HepG2 (cell line): ENCODE data around the gene FAT1. TPM values are rescaled to one million over a fixed set of nuclear protein-coding genes. Genes with fewer than 3 reads are reported as not detected.

ENCODE experiments used
- CHD2 ChIP-seq: IDR thresholded peaks from 2 replicates; pipeline ENCODE4 v1.6.1; 2011; ENCODE audit warnings: low read depth, low read length, improper control_type of control experiment
- DR1 ChIP-seq: sonication (generic); formaldehyde crosslinking; IDR thresholded peaks from 2 replicates; pipeline ENCODE4 v1.8.0; 2021; ENCODE audit warnings: mild to moderate bottlenecking, missing genetic modification reagents, inconsistent platforms
- ELF3 ChIP-seq: IDR thresholded peaks from 2 replicates; pipeline ENCODE4 v1.6.1; 2016; ENCODE audit warnings: missing genetic modification reagents, missing compliant biosample characterization
- ELF4 ChIP-seq: sonication (generic); formaldehyde crosslinking; IDR thresholded peaks from 2 replicates; pipeline ENCODE4 v1.5.0; 2020; ENCODE audit warnings: missing genetic modification reagents, mild to moderate bottlenecking, moderate library complexity, borderline replicate concordance
- GLI4 ChIP-seq: sonication (generic); formaldehyde crosslinking; IDR thresholded peaks from 2 replicates; pipeline ENCODE4 v1.5.1; 2020; ENCODE audit warnings: missing genetic modification reagents, mild to moderate bottlenecking, moderate library complexity, borderline replicate concordance
- KLF9 ChIP-seq: IDR thresholded peaks from 2 replicates; pipeline ENCODE4 v1.6.1; 2016; ENCODE audit warnings: low read depth
- MYNN ChIP-seq: sonication (generic); formaldehyde crosslinking; IDR thresholded peaks from 2 replicates; pipeline ENCODE4 v1.4.0; 2020; ENCODE audit warnings: mild to moderate bottlenecking, low read depth, missing genetic modification reagents
- NFIC ChIP-seq: IDR thresholded peaks from 2 replicates; pipeline ENCODE4 v1.6.1; 2012; ENCODE audit warnings: mild to moderate bottlenecking, low read length, inconsistent platforms
- RNF2 ChIP-seq: fragments of 450-650 bp; conservative IDR thresholded peaks from 2 replicates; pipeline ENCODE4 v1.6.1; 2016; ENCODE audit warnings: low read depth
- SMARCC2 ChIP-seq: fragments of 450-650 bp; IDR thresholded peaks from 2 replicates; pipeline ENCODE4 v1.6.1; 2017; ENCODE audit warnings: antibody characterized with exemption, mild to moderate bottlenecking
- TOPORS ChIP-seq: sonication (generic); formaldehyde crosslinking; IDR thresholded peaks from 2 replicates; pipeline ENCODE4 v1.8.0; 2023; ENCODE audit warnings: mild to moderate bottlenecking, missing genetic modification reagents
- ZEB1 ChIP-seq: IDR thresholded peaks from 2 replicates; pipeline ENCODE4 v1.6.1; 2012; ENCODE audit warnings: mild to moderate bottlenecking, low read depth, inconsistent platforms; ENCODE audit not compliant: insufficient replicate concordance
- ZNF235 ChIP-seq: sonication (generic); formaldehyde crosslinking; IDR thresholded peaks from 2 replicates; pipeline ENCODE4 v1.8.1; 2023; ENCODE audit warnings: mild to moderate bottlenecking, missing genetic modification reagents, borderline replicate concordance
- ZNF3 ChIP-seq: IDR thresholded peaks from 2 replicates; pipeline ENCODE4 v1.7.0; 2017; ENCODE audit warnings: inconsistent platforms
- ZNF337 ChIP-seq: sonication (generic); formaldehyde crosslinking; IDR thresholded peaks from 2 replicates; pipeline ENCODE4 v1.5.1; 2020; ENCODE audit warnings: missing genetic modification reagents, low read depth, mild to moderate bottlenecking, borderline replicate concordance
- ZNF343 ChIP-seq: sonication (generic); formaldehyde crosslinking; IDR thresholded peaks from 2 replicates; pipeline ENCODE4 v1.4.0; 2020; ENCODE audit warnings: mild to moderate bottlenecking, missing genetic modification reagents
- ZNF367 ChIP-seq: sonication (generic); formaldehyde crosslinking; IDR thresholded peaks from 2 replicates; pipeline ENCODE4 v1.4.0; 2020; ENCODE audit warnings: missing genetic modification reagents, borderline replicate concordance
- ZNF615 ChIP-seq: sonication (generic); formaldehyde crosslinking; IDR thresholded peaks from 2 replicates; pipeline ENCODE4 v1.5.0; 2020; ENCODE audit warnings: mild to moderate bottlenecking, missing genetic modification reagents, borderline replicate concordance
- ZNF703 ChIP-seq: sonication (generic); formaldehyde crosslinking; IDR thresholded peaks from 2 replicates; pipeline ENCODE4 v1.5.1; 2020; ENCODE audit warnings: missing genetic modification reagents, mild to moderate bottlenecking, moderate library complexity, borderline replicate concordance
- ZNF737 ChIP-seq: sonication (generic); formaldehyde crosslinking; IDR thresholded peaks from 2 replicates; pipeline ENCODE4 v1.5.0; 2020; ENCODE audit warnings: missing genetic modification reagents, mild to moderate bottlenecking, borderline replicate concordance
- ZNF75D ChIP-seq: sonication (generic); formaldehyde crosslinking; IDR thresholded peaks from 2 replicates; pipeline ENCODE4 v1.8.1; 2023; ENCODE audit warnings: missing genetic modification reagents, mild to moderate bottlenecking, borderline replicate concordance
- ZZZ3 ChIP-seq: sonication (generic); formaldehyde crosslinking; IDR thresholded peaks from 2 replicates; pipeline ENCODE4 v1.4.0; 2020; ENCODE audit warnings: missing genetic modification reagents, mild to moderate bottlenecking, borderline replicate concordance
- polyA plus RNA-seq, 8 experiments: library from polyadenylated mRNA; depleted of rRNA in 3 of 8; stranded (reverse) in 7 of 8; unstranded in 1 of 8; fragments of >200 nt; fragmentation: Illumina TruSeq in 4 of 8; extraction: Trizol in 4 of 8; gene quantifications; 2 replicates each; pipeline versions ENCODE4 v1.2.1 to v1.2.3, GENCODE V29; 2011 to 2016; ENCODE audit warnings: low read depth in 4 of 8, missing spikeins in 1 of 8, mixed read lengths in 1 of 8; ENCODE audit not compliant: insufficient read depth in 1 of 8
- total RNA-seq, 5 experiments: library from RNA; depleted of rRNA; stranded (reverse); fragments of >200 nt; fragmentation: Illumina TruSeq; extraction: Trizol; gene quantifications; 2 replicates each; pipeline ENCODE4 v1.2.3, GENCODE V29; 2016; ENCODE audit warnings: low read depth in 1 of 5
- TF ChIP-seq, protein P1 (sequence below): sonication (generic); formaldehyde crosslinking; conservative IDR thresholded peaks from 2 replicates; pipeline ENCODE4 v1.4.0; 2020; ENCODE audit warnings: missing genetic modification reagents
- TF ChIP-seq, protein P2 (sequence below): IDR thresholded peaks from 2 replicates; pipeline ENCODE4 v1.6.1; 2016; ENCODE audit warnings: low read depth, control low read depth
- TF ChIP-seq, protein P3 (sequence below): IDR thresholded peaks from 2 replicates; pipeline ENCODE4 v1.6.1; 2018; ENCODE audit warnings: missing genetic modification reagents, mild to moderate bottlenecking, missing compliant biosample characterization
- TF ChIP-seq, protein P4 (sequence below): IDR thresholded peaks from 2 replicates; pipeline ENCODE4 v1.6.1; 2016; ENCODE audit warnings: mild to moderate bottlenecking

FAT1 gene
- total and polyA plus RNA-seq, 2 of the 13 experiments (the other 11 are each of a cell fraction or from before 2014, with no cell fraction given) = 185 to 216 TPM

DNA sequence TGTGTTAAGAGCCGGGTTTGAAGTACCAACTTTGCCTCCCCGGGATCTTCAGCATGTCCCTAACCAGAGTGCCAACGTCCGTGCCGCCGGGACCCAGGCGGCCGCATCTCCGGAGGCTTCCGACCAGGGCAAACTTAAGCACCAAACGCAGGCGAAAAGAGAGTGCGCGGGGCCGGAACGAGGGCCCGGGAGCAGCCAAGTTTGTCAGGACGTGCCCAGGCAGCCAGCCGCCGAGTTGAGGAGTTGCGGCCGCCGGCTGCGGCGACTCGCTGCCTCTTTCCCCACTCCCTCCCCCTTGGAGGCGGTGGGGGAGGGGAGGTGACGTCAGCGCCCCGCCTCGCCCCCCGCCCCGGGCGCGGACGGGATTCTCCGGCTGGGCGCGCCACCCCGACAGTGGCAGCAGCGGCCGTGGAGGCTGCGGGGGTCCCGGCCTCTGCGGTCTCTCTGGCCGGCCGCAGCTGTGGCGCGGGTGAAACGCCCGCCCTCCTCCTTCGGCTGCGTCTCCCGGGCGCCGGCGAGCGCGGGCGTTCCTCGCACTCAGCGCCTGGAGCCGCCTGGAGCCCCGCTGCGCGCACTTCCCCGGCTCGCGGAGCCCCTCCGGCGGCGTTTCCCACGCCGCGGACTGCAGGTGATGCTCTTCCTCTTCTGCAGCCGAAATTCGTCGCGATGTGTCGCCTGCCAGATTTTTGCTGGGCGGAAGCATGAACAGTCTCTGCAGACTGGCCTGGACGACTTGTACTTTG is 2.9 kb upstream of the FAT1 start (continued):
- TF ChIP-seq, protein P1, sequence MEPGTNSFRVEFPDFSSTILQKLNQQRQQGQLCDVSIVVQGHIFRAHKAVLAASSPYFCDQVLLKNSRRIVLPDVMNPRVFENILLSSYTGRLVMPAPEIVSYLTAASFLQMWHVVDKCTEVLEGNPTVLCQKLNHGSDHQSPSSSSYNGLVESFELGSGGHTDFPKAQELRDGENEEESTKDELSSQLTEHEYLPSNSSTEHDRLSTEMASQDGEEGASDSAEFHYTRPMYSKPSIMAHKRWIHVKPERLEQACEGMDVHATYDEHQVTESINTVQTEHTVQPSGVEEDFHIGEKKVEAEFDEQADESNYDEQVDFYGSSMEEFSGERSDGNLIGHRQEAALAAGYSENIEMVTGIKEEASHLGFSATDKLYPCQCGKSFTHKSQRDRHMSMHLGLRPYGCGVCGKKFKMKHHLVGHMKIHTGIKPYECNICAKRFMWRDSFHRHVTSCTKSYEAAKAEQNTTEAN (CRISPR knock-in tag) = no peak
- no peak; the same call in 1 of the 2 replicates for TF ChIP-seq MYNN
- no peak for TF ChIP-seq ZZZ3 (CRISPR knock-in tag)
- TF ChIP-seq ZEB1 = no peak
- TF ChIP-seq ZNF367 (CRISPR knock-in tag) = no peak; the same call in 1 of the 2 replicates
- peak; percentile 73 for TF ChIP-seq ELF3
- peak; percentile 81 for TF ChIP-seq CHD2
- TF ChIP-seq SMARCC2 = no peak
- no peak for TF ChIP-seq ZNF235
- TF ChIP-seq ZNF703 (CRISPR knock-in tag) = 0 out of 2 replicates have a peak, but pooled peaks have one; percentile 83
- TF ChIP-seq, protein P2, sequence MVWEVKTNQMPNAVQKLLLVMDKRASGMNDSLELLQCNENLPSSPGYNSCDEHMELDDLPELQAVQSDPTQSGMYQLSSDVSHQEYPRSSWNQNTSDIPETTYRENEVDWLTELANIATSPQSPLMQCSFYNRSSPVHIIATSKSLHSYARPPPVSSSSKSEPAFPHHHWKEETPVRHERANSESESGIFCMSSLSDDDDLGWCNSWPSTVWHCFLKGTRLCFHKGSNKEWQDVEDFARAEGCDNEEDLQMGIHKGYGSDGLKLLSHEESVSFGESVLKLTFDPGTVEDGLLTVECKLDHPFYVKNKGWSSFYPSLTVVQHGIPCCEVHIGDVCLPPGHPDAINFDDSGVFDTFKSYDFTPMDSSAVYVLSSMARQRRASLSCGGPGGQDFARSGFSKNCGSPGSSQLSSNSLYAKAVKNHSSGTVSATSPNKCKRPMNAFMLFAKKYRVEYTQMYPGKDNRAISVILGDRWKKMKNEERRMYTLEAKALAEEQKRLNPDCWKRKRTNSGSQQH = peak; percentile 19; the same call in 1 of the 2 replicates
- TF ChIP-seq RNF2 = 0 out of 2 replicates have a peak, but pooled peaks have one; percentile 31
- no peak for TF ChIP-seq ZNF75D (CRISPR knock-in tag)
- no peak for TF ChIP-seq NFIC
- TF ChIP-seq ZNF737 = no peak
- no peak; the same call in 1 of the 2 replicates for TF ChIP-seq ZNF3 (CRISPR knock-in tag)
- no peak for TF ChIP-seq KLF9
- TF ChIP-seq ZNF343 = peak; percentile 76
- 0 out of 2 replicates have a peak, but pooled peaks have one; percentile 41 for TF ChIP-seq DR1 (CRISPR knock-in tag)
- TF ChIP-seq ZNF337 = no peak
- no peak for TF ChIP-seq ELF4 (CRISPR knock-in tag)
- TF ChIP-seq ZNF615 (CRISPR knock-in tag) = no peak
- TF ChIP-seq, protein P3, sequence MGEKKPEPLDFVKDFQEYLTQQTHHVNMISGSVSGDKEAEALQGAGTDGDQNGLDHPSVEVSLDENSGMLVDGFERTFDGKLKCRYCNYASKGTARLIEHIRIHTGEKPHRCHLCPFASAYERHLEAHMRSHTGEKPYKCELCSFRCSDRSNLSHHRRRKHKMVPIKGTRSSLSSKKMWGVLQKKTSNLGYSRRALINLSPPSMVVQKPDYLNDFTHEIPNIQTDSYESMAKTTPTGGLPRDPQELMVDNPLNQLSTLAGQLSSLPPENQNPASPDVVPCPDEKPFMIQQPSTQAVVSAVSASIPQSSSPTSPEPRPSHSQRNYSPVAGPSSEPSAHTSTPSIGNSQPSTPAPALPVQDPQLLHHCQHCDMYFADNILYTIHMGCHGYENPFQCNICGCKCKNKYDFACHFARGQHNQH = peak; percentile 69
- peak; percentile 83; the same call in 1 of the 2 replicates for TF ChIP-seq GLI4 (CRISPR knock-in tag)
- TF ChIP-seq, protein P4, sequence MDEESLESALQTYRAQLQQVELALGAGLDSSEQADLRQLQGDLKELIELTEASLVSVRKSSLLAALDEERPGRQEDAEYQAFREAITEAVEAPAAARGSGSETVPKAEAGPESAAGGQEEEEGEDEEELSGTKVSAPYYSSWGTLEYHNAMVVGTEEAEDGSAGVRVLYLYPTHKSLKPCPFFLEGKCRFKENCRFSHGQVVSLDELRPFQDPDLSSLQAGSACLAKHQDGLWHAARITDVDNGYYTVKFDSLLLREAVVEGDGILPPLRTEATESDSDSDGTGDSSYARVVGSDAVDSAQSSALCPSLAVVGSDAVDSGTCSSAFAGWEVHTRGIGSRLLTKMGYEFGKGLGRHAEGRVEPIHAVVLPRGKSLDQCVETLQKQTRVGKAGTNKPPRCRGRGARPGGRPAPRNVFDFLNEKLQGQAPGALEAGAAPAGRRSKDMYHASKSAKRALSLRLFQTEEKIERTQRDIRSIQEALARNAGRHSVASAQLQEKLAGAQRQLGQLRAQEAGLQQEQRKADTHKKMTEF = peak; percentile 95
- no peak for TF ChIP-seq TOPORS (CRISPR knock-in tag)
